ENCODE measurements around the gene CCDC92.

The CCDC92 gene

GRCh38 chr12:123976227-123976826, 3.7 kb upstream of the CCDC92 start:
- TF ChIP-seq FOXP2 (optimal IDR thresholded peaks at IDR 0.05; ENCODE audit: borderline replicate concordance, extremely low read depth, extremely low read length, insufficient read depth) = no peak
- TF ChIP-seq SIN3A (IDR thresholded peaks at IDR 0.05; ENCODE audit: borderline replicate concordance, insufficient read depth, low read length) = no peak
- TF ChIP-seq TAF1 (IDR thresholded peaks at IDR 0.05; ENCODE audit: borderline replicate concordance, insufficient read depth, low read length) = no peak
- TF ChIP-seq POLR2AphosphoS5 (IDR thresholded peaks at IDR 0.05; ENCODE audit: low read depth, low read length) = no peak

DNA sequence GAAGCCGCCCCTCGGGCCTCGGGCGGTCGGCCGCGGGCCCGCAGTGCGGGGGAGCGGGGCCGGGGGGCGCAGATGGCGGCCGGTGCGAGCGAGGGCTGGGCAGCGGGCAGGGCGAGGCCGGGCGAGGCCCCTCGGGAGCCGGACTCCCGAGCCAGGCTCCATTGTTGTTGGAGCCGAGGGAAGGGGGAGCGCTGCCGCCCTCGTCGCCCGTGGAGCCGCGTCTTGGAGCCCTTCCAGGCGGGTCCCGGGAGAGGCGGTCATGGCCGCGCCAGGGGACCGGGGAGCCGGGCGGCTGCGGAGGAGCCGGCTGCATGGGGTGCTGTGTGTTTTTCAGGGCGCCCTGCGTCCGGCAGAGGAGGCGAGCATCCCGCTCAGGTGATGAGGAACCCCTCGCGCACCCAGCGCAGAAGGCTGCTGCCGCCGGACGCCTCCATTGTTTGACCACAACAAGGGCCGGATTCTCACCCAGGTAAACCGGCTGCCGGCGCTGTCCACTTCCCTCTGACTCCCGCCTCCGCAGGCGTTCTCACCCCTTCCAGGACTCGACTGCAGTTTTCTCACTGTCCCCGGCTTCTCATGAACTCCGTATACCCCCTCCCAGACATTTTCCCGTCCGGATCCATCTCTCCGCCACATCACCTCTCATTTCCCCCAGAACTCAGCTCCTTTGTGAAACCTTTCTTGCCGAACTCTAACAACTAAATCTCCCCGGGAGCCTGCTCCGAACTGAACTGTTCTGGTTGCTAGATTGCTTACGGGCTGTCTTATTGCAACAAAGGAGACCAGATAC, 1.1 kb upstream of the CCDC92 start:
- TF ChIP-seq, protein P1, sequence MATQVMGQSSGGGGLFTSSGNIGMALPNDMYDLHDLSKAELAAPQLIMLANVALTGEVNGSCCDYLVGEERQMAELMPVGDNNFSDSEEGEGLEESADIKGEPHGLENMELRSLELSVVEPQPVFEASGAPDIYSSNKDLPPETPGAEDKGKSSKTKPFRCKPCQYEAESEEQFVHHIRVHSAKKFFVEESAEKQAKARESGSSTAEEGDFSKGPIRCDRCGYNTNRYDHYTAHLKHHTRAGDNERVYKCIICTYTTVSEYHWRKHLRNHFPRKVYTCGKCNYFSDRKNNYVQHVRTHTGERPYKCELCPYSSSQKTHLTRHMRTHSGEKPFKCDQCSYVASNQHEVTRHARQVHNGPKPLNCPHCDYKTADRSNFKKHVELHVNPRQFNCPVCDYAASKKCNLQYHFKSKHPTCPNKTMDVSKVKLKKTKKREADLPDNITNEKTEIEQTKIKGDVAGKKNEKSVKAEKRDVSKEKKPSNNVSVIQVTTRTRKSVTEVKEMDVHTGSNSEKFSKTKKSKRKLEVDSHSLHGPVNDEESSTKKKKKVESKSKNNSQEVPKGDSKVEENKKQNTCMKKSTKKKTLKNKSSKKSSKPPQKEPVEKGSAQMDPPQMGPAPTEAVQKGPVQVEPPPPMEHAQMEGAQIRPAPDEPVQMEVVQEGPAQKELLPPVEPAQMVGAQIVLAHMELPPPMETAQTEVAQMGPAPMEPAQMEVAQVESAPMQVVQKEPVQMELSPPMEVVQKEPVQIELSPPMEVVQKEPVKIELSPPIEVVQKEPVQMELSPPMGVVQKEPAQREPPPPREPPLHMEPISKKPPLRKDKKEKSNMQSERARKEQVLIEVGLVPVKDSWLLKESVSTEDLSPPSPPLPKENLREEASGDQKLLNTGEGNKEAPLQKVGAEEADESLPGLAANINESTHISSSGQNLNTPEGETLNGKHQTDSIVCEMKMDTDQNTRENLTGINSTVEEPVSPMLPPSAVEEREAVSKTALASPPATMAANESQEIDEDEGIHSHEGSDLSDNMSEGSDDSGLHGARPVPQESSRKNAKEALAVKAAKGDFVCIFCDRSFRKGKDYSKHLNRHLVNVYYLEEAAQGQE (IDR thresholded peaks at IDR 0.05; ENCODE audit: insufficient read depth in 1 of 2, low read depth in 2 of 2, low read length in 2 of 2) = peak; percentile 59 to 62; a peak in 2 of 4 replicates
- TF ChIP-seq SIN3A (IDR thresholded peaks at IDR 0.05; ENCODE audit: borderline replicate concordance, insufficient read depth, low read length) = no peak

DNA sequence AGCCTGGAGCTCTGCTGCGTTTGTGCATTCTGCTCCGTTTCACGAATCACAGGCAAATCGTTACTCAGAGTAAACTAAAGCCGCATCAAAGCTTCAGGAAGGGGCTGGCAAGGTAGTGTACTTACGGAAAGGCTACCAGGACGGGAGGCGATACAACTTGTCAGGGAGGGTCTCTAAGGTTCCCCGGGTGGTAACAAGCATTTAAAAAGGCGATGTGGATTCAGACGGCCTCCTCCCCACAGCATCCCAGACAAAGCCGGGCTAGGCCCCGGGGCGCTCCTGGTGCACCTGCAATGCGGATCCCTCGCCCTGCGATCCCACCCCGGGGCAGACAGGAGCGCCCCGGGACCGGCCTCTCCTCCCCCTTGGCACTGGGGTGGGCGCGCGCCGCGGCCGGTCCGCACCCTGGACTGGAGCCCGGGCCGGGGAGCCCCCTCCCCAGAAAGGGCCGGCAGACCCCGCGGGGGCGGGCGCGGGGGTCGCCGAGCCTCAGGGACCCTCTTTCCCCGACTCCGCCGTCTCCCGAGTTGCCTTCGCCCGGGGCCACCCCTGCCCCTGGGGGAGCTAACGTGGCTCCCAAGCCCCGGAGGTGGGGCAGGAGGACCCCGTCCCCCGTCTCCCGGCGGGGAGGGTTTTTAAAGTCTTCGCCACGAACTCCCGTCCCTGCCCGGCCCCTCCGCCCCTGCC, 718 bp downstream of the CCDC92 start:
- TF ChIP-seq TAF1 (IDR thresholded peaks at IDR 0.05; ENCODE audit: borderline replicate concordance, insufficient read depth, low read length) = no peak
- TF ChIP-seq SIN3A (IDR thresholded peaks at IDR 0.05; ENCODE audit: borderline replicate concordance, insufficient read depth, low read length) = no peak
- TF ChIP-seq, protein P1 (IDR thresholded peaks at IDR 0.05; ENCODE audit: insufficient read depth in 1 of 2, low read depth in 2 of 2, low read length in 2 of 2) = no peak

DNA sequence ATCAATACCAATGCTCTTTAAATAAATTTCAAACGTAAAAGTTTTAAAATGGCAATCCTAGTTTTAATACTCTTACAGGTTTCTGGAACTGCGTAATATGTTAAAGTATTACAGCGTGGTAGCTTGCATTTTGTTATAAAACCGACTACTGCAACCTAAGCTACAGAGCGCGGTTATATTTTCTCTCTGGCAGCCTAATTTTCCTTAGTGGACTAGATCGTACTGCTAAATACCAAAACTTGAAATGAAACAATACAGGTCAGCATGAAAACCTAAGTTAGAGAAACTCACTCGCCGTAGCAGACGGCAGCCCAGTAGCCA, 1.2 kb downstream of the CCDC92 start:
- TF ChIP-seq FOXP2 (optimal IDR thresholded peaks at IDR 0.05; ENCODE audit: borderline replicate concordance, extremely low read depth, extremely low read length, insufficient read depth) (no peak), POLR2AphosphoS5 (IDR thresholded peaks at IDR 0.05; ENCODE audit: low read depth, low read length) (no peak), SIN3A (IDR thresholded peaks at IDR 0.05; ENCODE audit: borderline replicate concordance, insufficient read depth, low read length) (no peak), TAF1 (IDR thresholded peaks at IDR 0.05; ENCODE audit: borderline replicate concordance, insufficient read depth, low read length) (no peak)
- TF ChIP-seq, protein P1 (IDR thresholded peaks at IDR 0.05; ENCODE audit: insufficient read depth in 1 of 2, low read depth in 2 of 2, low read length in 2 of 2) = no peak

DNA sequence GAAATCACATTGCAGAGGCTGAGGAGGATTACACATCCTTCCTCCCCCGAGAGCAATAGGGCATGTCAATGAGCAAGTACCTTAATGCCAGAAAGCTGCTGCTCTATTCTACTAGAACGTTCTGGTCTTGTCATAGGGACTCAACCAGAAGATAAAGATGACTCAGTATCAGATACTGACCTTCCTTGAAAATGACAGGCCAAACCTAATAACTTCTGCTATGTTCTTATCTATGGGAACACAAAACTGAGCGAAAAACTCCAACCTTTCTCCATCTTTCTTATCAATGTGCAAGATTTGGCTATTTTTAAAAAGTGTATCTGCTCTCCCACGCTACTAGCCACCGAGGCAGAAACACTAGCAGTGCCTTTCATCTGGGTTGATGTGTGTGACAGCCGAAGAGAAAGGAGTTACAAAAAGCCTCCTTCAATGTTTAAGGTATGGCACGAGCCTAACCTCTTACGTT, 5.5 kb downstream of the CCDC92 start:
- no peak for TF ChIP-seq POLR2AphosphoS5 (IDR thresholded peaks at IDR 0.05; ENCODE audit: low read depth, low read length)

DNA sequence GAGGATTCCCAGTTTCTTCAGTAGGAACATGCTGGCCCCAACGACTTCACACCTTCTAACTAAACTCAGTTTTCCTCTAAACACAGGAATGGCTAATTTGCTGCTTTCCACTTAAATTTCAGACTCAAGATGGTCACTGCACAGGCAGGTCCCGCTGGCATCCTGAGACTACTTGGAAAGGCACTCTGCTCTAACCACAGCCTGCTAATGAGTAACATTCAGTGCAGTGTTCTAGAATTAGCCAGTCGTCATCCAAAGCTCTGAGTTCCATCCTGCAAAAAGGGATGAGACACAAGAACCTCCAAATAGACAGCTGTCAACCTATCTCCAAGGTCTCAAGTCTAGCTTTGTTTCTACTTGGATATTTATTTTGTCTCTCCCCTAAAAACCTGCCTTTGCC, 6.0 kb downstream of the CCDC92 start:
- TF ChIP-seq POLR2AphosphoS5 (IDR thresholded peaks at IDR 0.05; ENCODE audit: low read depth, low read length) (no peak), TAF1 (IDR thresholded peaks at IDR 0.05; ENCODE audit: borderline replicate concordance, insufficient read depth, low read length) (no peak), FOXP2 (optimal IDR thresholded peaks at IDR 0.05; ENCODE audit: borderline replicate concordance, extremely low read depth, extremely low read length, insufficient read depth) (no peak), SIN3A (IDR thresholded peaks at IDR 0.05; ENCODE audit: borderline replicate concordance, insufficient read depth, low read length) (no peak)
- TF ChIP-seq, protein P1 (IDR thresholded peaks at IDR 0.05; ENCODE audit: insufficient read depth in 1 of 2, low read depth in 2 of 2, low read length in 2 of 2) = no peak

Data from PFSK-1 (cell line).